ENCODE measurements around the gene NRP1. TPM values are rescaled to one million over a fixed set of nuclear protein-coding genes. Genes with fewer than 3 reads are reported as not detected.

The NRP1 gene
- total RNA-seq, 1 experiment from 2014 or later: 31.7 TPM

- intact Hi-C loops (cut with micrococcal nuclease; ENCODE audit: unreplicated experiment): no loop called here
- Histone ChIP-seq H3K4me1 (ENCODE audit: insufficient read depth, low read length, poor library complexity, severe bottlenecking) (no peaks in the 10 kb centered on the region), H3K36me3 (ENCODE audit: insufficient read depth, low read length, poor library complexity, severe bottlenecking) (no peaks in the 10 kb centered on the region), H3K27ac (ENCODE audit: low read depth, low read length, poor library complexity, severe bottlenecking) (no peak overlapping the region), H3K9me3 (ENCODE audit: low read depth, low read length, poor library complexity, severe bottlenecking) (no peaks in the 10 kb centered on the region), H3K27me3 (replicated peaks; ENCODE audit: insufficient read depth, low read depth, low read length, poor library complexity) (no peaks in the 10 kb centered on the region), H3K4me3 (ENCODE audit: low read depth, low read length, poor library complexity, severe bottlenecking) (no peak overlapping the region)
- BruUV-seq (replicated peaks): no TSS peak
- CTCF ChIA-PET: no interaction called here
- no peak for TF ChIP-seq EZH2 (IDR thresholded peaks at IDR 0.05; ENCODE audit: borderline replicate concordance, low read depth, low read length, poor library complexity, severe bottlenecking)
- no peak for TF ChIP-seq CTCF (conservative IDR thresholded peaks at IDR 0.05; ENCODE audit: low read depth, low read length)
- POLR2A ChIA-PET (ENCODE audit: low non-redundant PET): no interaction called here
- peak; percentile 48 for DNase-seq (ENCODE audit: low spot score)
Observed at GRCh38 chr10:33134011-33134751, 200.3 kb downstream of the NRP1 start.

GRCh38 chr10:33133557-33133956, 200.9 kb downstream of the NRP1 start:
- no peak for DNase-seq (ENCODE audit: low spot score)
- ChIA-PET POLR2A (ENCODE audit: low non-redundant PET) (no interaction called here), CTCF (no interaction called here)
- H3K4me1 ChIP-seq (ENCODE audit: insufficient read depth, low read length, poor library complexity, severe bottlenecking): no peaks in the 10 kb centered on the region
- H3K4me3 ChIP-seq (ENCODE audit: low read depth, low read length, poor library complexity, severe bottlenecking): no peak overlapping the region
- no peaks in the 10 kb centered on the region for H3K9me3 ChIP-seq (ENCODE audit: low read depth, low read length, poor library complexity, severe bottlenecking)
- no peak for TF ChIP-seq EZH2 (IDR thresholded peaks at IDR 0.05; ENCODE audit: borderline replicate concordance, low read depth, low read length, poor library complexity, severe bottlenecking)
- TF ChIP-seq CTCF (conservative IDR thresholded peaks at IDR 0.05; ENCODE audit: low read depth, low read length): no peak
- no peak overlapping the region for H3K27ac ChIP-seq (ENCODE audit: low read depth, low read length, poor library complexity, severe bottlenecking)
- intact Hi-C loops (cut with micrococcal nuclease; ENCODE audit: unreplicated experiment): no loop called here
- no peaks in the 10 kb centered on the region for H3K36me3 ChIP-seq (ENCODE audit: insufficient read depth, low read length, poor library complexity, severe bottlenecking)
- no TSS peak for BruUV-seq (replicated peaks)
- H3K27me3 ChIP-seq (replicated peaks; ENCODE audit: insufficient read depth, low read depth, low read length, poor library complexity): no peaks in the 10 kb centered on the region

- ChIA-PET CTCF (no interaction called here), POLR2A (ENCODE audit: low non-redundant PET) (interaction anchor here (0.6 kb wide), 1 partner anchor 12 kb away, joined by 5 read pairs; no protein-coding TSS in a partner anchor)
- H3K9me3 ChIP-seq (ENCODE audit: low read depth, low read length, poor library complexity, severe bottlenecking): no peaks in the 10 kb centered on the region
- TF ChIP-seq CTCF (conservative IDR thresholded peaks at IDR 0.05; ENCODE audit: low read depth, low read length): peak; percentile 34; the same call in 1 of the 2 replicates
- TF ChIP-seq EZH2 (IDR thresholded peaks at IDR 0.05; ENCODE audit: borderline replicate concordance, low read depth, low read length, poor library complexity, severe bottlenecking): no peak
- H3K27ac ChIP-seq (ENCODE audit: low read depth, low read length, poor library complexity, severe bottlenecking): no peak overlapping the region
- intact Hi-C loops (cut with micrococcal nuclease; ENCODE audit: unreplicated experiment): no loop called here
- H3K4me3 ChIP-seq (ENCODE audit: low read depth, low read length, poor library complexity, severe bottlenecking): no peak overlapping the region
- no peaks in the 10 kb centered on the region for H3K36me3 ChIP-seq (ENCODE audit: insufficient read depth, low read length, poor library complexity, severe bottlenecking)
- H3K4me1 ChIP-seq (ENCODE audit: insufficient read depth, low read length, poor library complexity, severe bottlenecking): no peaks in the 10 kb centered on the region
- no peak for DNase-seq (ENCODE audit: low spot score)
- H3K27me3 ChIP-seq (replicated peaks; ENCODE audit: insufficient read depth, low read depth, low read length, poor library complexity): no peaks in the 10 kb centered on the region
- BruUV-seq (replicated peaks): no TSS peak
Observed at GRCh38 chr10:33132626-33133025, 201.8 kb downstream of the NRP1 start.
